HG02970 (cell line): ENCODE data around the gene ASTN2.

Experiments
- ATAC-seq: cut with Tn5 transposase; IDR thresholded peaks from one replicate; pipeline ENCODE4 v1.9.1; 2021; ENCODE audit warnings: mild to moderate bottlenecking, moderate library complexity, moderate number of reproducible peaks; ENCODE audit not compliant: unreplicated experiment, low FRiP score

ASTN2 gene

GRCh38 chr9:116661037-116661954 lies 753.6 kb downstream of the ASTN2 start:
- ATAC-seq = no peak

- no peak for ATAC-seq
These were observed 756.6 kb downstream of the ASTN2 start for GRCh38 chr9:116658265-116658664.

GRCh38 chr9:116656977-116657376 lies 757.9 kb downstream of the ASTN2 start:
- no peak for ATAC-seq

GRCh38 chr9:116656501-116656971 lies 758.3 kb downstream of the ASTN2 start:
- no peak for ATAC-seq

- ATAC-seq = no peak
These were observed 760.9 kb downstream of the ASTN2 start for GRCh38 chr9:116654059-116654355.

GRCh38 chr9:116653348-116654058 lies 761.4 kb downstream of the ASTN2 start:
- ATAC-seq = no peak

- ATAC-seq = no peak
These were observed 767.4 kb downstream of the ASTN2 start for GRCh38 chr9:116647515-116647809.

- no peak for ATAC-seq
These were observed 768.0 kb downstream of the ASTN2 start for GRCh38 chr9:116646661-116647514.

- ATAC-seq = no peak
These were observed 770.7 kb downstream of the ASTN2 start for GRCh38 chr9:116644091-116644688.

GRCh38 chr9:116643691-116644090 lies 771.2 kb downstream of the ASTN2 start:
- no peak for ATAC-seq

- ATAC-seq = no peak
These were observed 773.4 kb downstream of the ASTN2 start for GRCh38 chr9:116641292-116642059.

GRCh38 chr9:116639251-116639741 lies 775.6 kb downstream of the ASTN2 start:
- ATAC-seq = no peak

- ATAC-seq = no peak
These were observed 778.9 kb downstream of the ASTN2 start for GRCh38 chr9:116635908-116636307.

GRCh38 chr9:116632990-116633838 lies 781.6 kb downstream of the ASTN2 start:
- ATAC-seq = no peak

GRCh38 chr9:116629634-116630033 lies 785.2 kb downstream of the ASTN2 start:
- no peak for ATAC-seq

GRCh38 chr9:116628716-116629115 lies 786.1 kb downstream of the ASTN2 start:
- ATAC-seq = no peak

GRCh38 chr9:116627433-116627832 lies 787.4 kb downstream of the ASTN2 start:
- ATAC-seq = no peak

GRCh38 chr9:116626762-116627161 lies 788.1 kb downstream of the ASTN2 start:
- no peak for ATAC-seq

GRCh38 chr9:116623715-116624114 lies 791.1 kb downstream of the ASTN2 start:
- ATAC-seq = no peak
